HG03108 (cell line): Measurements from ENCODE around the gene PCCA.
"Not testable (repeated sequence)": the region's sequence is repeated elsewhere in the genome, so short reads cannot be mapped to it uniquely, and the experiment has no call there.

Experiments used
- ATAC-seq: cut with Tn5 transposase; IDR thresholded peaks from one replicate; pipeline ENCODE4 v1.9.1; 2021; ENCODE audit warnings: moderate library complexity; ENCODE audit not compliant: unreplicated experiment

The PCCA gene

DNA sequence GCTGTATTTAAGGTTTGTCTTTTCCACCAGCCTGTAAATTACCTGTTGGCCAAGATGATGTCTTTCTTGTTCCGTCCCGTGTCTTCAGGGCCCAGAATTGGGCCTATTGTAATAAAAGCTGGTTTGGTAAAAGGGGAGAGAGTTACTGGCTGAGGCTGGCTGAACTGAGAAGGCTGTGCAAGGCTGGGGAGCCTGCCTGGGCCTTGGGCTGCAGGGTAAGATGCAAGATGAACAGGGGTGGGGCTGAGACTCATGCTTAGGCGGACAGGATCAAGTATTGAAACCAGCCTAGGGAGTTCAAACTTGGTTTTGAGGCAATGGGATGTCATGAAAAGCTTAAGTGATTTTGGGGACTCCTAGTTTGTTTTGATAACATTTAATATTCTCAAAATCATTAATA, 142.3 kb downstream of the PCCA start:
- no peak for ATAC-seq

DNA sequence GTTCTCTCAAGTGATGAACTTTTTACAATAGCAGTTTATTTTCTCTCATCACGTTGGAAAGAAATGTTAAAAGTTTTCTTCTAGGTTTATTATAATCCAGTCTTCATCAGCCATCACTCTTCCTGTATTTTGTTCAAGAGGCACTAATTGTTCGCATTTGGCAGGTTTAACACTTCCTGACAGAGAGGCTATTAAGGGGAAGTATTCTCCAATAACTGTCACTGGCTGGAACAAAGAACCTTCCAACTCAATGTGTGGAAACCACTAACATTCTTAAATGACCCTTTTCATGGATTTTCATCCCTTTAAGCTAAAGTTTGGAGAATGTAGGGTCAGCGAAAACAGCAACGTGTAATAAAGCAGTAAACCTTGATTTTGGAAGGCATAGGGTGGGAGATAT, 145.1 kb downstream of the PCCA start:
- ATAC-seq: no peak

DNA sequence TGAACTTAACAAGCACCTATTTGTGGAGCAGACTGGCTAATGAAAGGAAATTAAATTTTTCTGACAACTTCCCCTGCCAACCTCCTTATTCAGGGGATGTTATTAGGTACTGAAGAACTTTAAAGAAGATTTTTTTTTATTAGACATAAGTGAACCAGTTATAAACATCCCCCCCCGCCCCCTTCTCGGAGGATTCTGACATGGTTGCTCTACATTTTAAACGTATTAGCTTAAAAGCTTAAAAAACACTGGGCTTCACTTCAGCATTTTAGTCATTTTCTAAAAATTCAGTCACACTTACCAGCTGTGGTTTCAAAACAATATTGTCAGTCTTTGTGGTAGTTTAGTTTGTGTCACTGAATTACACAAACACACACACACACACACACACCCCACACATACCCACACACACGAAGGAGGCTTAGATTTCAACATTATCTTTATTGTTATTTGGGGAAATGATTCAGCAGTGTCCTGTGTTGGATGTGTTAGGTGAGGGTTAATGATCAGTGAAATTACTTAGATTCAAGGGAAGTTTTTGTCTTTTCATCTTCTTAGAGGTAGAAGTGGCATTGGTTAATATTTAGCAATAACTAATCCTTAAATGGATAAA, 145.7 kb downstream of the PCCA start:
- no peak for ATAC-seq

DNA sequence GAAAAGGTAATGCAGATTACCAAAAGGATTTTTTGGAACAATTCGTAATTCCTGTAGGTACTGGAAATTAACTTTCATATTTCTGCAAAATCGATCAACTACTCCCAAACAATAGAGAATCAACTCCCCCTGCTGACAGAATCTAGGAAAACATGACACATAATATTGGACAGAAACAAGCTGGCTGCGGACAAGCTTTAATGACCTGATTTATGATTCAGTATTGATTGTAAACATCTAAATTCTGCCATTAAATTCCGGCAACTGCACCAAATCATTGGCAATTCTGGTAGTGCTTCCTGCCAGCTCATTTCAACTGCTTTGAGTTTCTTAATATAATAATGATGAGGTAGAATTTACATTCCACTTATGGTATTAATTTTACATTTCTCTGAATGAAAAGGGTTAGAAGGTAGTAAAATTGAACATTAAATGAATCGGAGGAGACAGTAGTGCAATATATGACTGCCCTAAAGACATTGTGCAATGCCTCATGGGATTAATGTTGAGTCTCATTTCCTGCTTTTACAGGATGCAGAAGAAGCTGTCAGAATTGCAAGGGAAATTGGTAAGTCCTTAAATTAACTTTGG, 146.5 kb downstream of the PCCA start:
- peak; percentile 53 for ATAC-seq

DNA sequence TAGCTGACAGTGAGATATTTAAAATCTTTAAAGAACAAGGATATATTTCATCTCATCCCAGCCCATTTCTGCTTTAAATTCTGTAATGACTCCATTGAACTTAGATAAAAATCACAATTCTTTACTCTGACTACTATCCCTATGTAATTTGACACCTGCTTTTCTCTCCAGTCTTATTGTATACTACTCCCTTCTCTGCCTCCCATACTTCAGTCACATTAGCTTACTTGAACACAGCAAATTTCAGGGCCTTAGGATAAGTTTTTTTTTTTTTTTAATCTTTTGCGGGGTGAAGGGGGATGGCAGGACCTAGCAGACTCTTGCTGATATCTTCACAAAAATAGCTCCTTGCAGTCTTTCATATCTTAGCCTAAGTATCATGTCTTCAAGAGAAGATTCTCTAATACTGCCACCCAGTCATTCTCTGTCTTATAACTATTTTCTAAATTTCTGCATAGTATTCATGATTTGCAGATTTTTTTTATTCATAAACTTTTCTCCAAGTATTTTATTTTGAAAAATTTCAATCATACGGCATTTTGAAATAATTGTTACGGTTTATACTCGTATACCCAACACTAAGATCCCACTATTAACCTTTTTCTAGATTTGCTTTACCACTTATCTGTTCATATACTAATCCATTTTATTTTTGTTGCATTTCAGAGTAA, 151.4 kb downstream of the PCCA start:
- no peak for ATAC-seq

DNA sequence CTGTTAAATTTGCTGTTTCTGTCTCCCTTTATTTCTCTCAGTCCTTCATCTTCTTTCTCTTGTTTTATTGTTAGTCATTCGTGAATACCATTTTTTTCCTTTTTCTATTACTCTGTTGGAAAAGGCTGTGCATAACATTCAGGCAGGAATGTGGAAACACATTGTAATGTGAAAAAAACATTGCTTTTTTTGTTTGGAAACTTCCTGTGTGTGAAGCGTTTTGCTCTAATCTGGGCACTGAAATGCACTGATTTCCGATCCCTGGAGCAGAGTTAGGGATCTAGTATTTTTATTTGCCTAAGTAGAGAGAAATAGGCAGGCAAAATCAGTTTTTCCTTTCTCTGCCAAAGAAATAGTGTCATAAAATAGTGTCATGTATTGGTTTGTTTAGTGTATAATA, 155.5 kb downstream of the PCCA start:
- ATAC-seq: no peak

DNA sequence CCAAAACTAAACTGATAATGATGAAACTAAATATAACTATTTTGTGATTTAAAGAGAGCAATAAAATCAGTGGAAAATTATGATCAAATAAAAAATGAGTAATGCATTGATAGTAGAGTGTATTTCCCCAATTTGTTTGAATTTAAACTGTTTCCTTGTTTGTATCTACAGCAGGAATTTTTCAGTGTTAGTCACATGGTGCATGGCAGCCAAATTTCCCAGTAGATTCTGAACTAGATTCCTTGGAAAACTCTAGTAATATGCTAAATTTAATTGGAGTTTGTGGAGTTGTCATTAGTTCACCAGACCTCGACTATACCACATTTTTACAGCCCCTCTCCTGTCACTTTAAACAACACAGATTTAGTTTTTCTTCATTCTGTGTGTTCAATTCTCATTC, 156.2 kb downstream of the PCCA start:
- ATAC-seq: no peak

DNA sequence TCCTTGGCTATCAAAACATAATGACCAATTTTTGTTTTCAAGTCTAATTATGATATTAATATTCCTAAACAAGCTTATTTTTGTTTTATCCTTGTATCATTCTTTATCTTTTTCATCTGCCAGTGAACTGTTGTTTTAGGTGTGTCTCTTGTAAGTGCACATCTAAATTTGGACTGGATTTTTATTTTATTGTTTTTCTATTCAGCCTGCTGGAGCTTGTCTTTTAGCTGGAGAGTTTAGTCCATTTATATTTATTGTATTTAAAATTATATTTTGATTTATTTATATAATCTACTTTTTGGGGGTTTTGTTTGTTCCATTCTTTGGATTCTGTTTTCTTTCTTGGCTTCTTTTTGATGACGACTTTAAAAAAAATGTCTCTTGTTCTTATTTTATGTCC, 159.0 kb downstream of the PCCA start:
- no peak for ATAC-seq

DNA sequence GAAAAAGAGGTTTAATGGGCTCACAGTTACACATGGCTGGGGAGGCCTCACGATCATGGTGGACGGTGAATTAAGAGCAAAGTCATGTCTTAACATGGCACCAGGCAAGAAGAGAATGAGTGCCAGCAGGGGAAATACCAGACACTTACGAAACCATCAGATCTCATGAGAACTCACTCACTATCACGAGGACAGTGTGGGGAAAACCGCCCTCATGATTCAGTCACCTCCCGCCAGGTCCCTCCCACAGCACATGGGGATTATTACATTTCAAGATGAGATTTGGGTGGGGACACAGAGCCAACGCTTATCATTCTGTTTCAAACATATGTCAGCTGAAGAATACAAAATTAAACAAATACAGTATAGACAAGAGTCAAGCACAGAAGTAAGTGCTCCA, 165.1 kb downstream of the PCCA start:
- no peak for ATAC-seq

DNA sequence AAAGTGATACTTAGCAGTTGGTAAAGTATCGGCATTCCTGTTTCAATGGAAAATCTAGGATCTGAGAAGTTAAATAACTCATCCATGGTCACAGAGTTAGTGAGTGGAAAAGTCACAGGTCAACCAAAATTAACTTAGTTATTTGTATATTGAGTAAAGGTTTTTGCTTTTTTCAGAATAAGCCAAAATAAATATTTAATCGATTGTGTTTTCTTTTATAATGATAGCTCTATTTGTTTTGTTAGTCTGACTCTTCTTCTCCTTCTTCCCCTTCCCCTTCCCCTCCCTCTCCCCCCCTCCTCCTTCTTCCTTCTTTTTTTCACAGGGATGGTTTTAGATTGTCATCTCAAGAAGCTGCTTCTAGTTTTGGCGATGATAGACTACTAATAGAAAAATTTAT, 173.5 kb downstream of the PCCA start:
- ATAC-seq: no peak

DNA sequence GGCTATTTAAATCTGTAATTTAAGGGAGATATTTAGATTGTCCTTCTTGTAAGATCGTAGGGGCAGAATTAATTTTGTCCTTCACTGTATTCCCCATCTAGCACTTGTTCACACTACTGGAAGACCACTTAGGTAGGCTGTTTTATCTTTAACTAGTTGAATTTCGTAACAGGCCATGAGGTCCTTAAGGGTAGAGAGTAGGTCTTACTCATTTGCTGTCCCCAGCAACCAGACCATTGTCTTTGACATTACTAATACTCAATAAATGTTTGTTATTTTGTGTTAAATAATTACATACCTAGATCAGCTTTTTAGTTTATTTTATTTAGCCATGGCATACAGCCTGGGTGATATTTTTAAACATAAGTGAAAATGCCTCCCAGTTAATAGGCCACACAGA, 177.1 kb downstream of the PCCA start:
- no peak for ATAC-seq

DNA sequence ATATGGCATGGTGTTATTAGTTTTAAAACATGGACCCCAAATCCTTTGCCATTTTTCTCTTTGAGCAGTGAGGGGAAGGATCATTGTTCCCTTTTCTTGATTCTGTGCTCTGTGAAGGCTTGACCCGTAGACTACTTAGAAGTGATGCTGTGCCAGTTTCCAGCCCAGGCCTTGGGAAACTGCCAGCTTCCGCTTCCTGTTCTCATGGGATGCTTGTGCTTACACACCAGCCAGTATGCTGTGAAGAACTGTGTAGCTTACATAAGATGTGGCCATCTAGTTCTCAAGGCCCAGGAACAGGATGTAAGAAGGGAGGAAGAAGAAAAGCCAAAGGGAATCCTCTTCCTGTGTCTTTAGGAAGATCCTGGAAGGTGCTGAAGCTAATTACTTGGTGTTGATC, 180.9 kb downstream of the PCCA start:
- ATAC-seq: no peak

DNA sequence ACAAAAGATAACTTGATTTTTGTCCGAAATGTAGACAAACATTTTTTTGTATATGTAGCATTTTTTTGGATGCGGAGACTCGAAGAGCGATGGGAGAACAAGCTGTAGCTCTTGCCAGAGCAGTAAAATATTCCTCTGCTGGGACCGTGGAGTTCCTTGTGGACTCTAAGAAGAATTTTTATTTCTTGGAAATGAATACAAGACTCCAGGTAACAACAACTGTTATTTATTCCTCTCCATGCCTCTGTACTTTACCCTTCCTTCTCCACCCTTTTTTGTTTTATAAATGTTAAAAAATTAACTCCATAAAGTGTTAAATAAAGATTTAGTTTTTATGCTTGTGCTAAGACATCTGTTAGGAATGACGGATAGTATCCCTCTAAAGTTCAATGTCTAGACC, 184.2 kb downstream of the PCCA start:
- ATAC-seq: no peak

DNA sequence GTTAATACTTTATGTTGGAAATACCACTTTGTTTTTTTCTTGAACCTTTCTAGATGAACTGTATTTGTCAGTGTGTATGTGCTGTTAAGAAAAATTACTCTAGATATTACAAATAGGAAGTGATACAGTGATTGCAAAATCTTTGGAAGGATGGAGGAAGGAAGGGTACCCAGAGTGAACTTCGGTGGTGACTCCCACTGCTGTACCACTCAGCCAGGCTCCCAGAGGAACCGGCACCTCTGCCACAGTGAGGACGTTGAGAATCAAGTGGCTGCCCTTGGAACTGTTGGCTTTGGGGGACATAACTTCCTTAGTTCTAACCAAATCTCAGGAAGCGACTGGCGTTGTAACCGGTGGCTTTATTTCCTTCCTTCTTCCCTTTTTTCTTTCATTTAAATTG, 184.7 kb downstream of the PCCA start:
- no peak for ATAC-seq

DNA sequence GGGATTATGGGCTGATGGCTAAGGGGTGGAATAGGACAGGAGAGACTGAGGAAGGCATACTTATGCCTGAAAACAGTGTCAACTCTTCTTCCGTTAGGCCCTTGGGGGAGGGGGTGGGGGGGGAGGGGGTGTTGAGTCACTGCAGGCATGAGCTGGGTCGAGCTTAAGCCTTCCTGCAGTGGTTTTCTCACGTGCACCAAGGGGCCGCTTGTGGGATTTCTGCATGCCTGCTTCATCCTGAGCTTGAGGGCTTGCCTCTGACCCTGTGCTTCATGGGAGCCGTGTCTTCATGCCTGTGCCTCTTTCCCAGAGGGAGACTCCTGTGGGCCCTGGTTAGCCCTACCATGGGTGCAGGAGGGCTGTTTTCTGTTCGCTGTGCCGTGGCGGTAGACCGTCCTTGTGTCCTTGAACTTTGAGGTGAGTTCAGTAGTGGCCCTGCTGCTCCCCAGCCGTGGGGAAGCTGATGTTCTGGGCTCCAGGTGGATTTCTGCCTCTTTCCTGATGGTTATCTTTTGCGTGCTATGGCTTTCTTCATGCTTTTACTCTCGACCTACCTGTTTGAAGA, 186.1 kb downstream of the PCCA start:
- ATAC-seq: no peak

DNA sequence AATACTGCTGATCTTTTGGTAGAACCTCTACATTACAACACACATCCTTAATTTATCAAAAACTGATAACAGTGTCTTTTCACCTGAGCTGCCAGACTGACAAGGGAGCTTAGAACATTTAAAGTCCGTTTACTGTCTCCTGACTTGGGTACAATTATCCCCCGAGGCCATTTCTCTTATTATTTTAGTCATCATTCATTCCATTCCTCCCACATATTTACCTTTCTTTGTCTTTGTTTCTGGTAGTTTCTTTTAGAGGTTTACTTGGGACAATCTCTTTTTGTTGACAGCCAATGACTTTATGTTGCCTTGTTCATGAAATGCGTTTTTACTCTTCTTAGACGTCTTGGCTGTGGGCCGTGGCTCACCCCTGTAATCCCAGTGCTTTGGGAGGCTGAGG, 186.9 kb downstream of the PCCA start:
- no peak for ATAC-seq

DNA sequence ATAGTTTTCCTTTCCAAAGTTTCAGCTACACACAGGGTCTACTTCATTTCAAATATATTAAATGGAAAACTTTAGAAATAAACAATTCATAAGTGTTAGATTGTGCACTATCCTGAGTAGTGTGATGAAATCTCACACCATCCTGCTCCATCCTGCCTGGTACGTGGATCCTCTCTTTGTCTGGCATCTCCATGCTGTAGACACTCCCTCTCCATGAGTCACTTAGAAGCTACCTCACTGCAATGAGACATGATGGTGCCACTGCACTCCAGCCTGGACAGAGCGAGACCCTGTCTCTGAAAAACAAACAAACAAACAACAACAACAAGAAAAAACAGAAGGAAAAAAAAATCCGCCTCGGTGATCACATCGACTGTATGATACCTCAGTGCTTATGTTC, 191.8 kb downstream of the PCCA start:
- no peak for ATAC-seq

DNA sequence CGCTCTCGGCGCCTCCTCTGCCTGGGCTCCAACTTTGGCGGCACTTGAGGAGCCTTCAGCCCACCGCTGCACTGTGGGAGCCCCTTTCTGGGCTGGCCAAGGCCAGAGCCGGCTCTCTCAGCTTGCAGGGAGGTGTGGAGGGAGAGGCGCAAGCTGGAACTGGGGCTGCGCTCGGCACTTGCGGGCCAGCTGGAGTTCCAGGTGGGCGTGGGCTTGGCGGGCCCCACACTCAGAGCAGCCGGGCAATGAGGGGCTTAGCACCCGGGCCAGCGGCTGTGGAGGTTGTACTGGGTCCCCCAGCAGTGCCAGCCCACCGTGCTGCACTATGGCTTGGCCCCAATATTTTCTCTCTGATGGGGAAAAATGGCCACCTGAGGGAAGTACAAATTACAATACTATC, 193.4 kb downstream of the PCCA start:
- ATAC-seq: not testable (repeated sequence)

DNA sequence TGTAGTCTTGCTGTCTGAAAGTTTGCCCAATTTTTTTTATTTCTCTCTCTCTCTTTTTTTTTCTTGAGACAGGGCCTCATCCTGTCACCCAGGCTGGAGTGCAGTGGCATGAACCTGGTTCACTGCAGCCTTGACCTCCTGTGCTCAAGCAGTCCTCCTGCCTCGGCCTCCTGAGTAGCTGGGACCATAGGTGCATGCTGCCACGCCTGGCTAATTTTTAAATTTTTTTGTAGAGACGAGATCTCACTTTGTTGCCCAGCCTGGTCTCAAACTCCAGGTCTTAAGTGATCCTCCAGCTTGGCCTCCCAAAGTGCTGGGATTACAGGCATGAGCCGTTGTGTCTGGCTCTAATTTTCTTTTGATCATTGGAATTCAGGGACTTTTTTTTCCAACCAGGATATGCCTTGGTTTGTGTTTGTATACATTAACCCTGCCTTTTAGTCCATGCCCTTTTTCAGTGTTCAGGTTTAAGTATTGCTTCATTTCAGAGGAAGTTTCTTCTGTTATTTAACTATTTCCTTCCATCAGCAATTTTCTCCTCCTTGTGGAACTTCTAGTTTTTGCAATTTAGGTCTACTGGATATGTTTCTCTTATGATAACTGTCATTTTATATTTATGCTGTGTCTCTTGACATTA, 201.4 kb downstream of the PCCA start:
- no peak for ATAC-seq

DNA sequence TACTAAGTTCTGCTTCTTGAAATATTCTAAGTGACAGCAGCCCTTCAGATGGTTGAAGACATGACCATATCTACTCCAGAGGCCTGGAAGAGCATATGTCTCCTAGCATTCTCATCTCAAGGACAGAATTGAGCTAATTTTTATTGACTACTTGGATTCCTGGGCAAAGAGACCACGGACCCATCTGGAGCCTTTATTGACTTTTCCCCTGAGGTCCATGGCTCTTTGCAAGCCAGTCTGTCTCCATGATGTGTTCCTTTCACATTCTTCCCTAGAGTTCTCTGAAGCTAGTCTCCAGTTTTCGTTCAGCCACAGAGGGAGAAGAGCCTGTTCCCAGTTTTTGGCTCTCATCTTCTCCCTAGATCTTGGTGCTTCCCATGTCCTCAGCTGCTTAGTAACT, 202.7 kb downstream of the PCCA start:
- ATAC-seq: no peak

DNA sequence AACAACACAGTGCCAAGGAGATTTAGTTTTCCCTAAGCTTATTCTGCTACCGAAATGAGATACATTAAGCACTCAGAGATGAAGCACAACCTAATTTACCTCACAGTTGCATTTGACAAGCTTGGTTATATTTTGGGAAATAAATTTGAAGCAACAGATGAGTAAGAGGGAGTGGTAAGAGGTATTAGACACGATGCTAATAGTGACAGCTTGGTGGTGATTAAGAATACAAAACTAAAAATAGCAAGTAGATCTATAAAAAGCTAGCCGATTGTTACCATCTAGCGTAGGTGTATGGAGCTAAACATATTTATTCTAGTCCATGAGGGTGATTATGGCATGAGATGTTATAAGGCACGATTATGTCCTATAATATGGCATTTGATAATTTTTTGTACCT, 208.5 kb downstream of the PCCA start:
- ATAC-seq: no peak

DNA sequence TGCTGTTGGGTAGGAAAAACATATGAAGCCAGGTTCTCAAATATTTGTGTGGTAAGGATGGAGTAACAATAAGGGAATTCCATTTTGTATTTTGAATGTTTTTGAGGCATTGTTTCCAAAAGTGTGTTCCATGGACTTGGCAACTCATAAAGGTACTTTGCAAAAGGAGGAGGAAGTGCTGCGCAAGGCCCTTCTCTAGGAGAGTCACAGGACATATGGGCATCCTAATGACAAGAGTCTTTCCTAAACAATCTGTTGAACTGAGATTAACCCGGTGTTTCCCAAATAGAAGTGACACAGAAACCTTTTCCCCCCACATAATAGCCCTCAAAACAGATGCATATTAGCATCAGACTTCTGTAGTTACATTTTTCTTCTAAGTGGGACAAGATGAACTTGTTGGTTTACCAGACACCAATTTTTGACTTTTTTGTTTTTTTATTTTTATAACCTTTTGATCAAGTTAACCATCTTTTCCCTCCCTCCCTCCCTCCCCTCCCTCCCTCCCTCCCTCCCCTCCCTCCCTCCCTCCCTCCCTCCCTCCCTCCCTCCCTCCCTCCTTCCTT, 209.3 kb downstream of the PCCA start:
- no peak for ATAC-seq
